ENCODE measurements around the gene TMEM134.

- TF ChIP-seq POLR2AphosphoS5 (IDR thresholded peaks at IDR 0.05), result no peak
- TF ChIP-seq CTCF (IDR thresholded peaks at IDR 0.05), result no peak
Observed at GRCh38 chr11:67489885-67490726, 21.1 kb upstream of the TMEM134 start.
